HepG2 (cell line): ENCODE data around the gene CSTB. TPM values are rescaled to one million over a fixed set of nuclear protein-coding genes. Genes with fewer than 3 reads are reported as not detected.

Experiments used
- BATF2 ChIP-seq: sonication (generic); formaldehyde crosslinking; IDR thresholded peaks from 2 replicates; pipeline ENCODE4 v1.8.0; 2022; ENCODE audit warnings: mild to moderate bottlenecking, missing genetic modification reagents, moderate library complexity
- DMAP1 ChIP-seq: IDR thresholded peaks from 2 replicates; pipeline ENCODE4 v1.6.1; 2016
- DR1 ChIP-seq: sonication (generic); formaldehyde crosslinking; IDR thresholded peaks from 2 replicates; pipeline ENCODE4 v1.8.0; 2021; ENCODE audit warnings: mild to moderate bottlenecking, missing genetic modification reagents, inconsistent platforms
- EZH2 ChIP-seq: conservative IDR thresholded peaks from 2 replicates; pipeline ENCODE4 v1.6.1; 2012; ENCODE audit warnings: mild to moderate bottlenecking, low read depth, low read length, moderate library complexity
- HMGXB3 ChIP-seq: sonication (generic); formaldehyde crosslinking; IDR thresholded peaks from 2 replicates; pipeline ENCODE4 v1.4.0; 2020; ENCODE audit warnings: missing genetic modification reagents, borderline replicate concordance
- HNRNPL ChIP-seq: fragments of 200-400 bp; formaldehyde crosslinking; IDR thresholded peaks from 2 replicates; pipeline ENCODE4 v1.6.1; 2017; ENCODE audit warnings: mild to moderate bottlenecking, low read depth, low read length
- IRF9 ChIP-seq: sonication (generic); formaldehyde crosslinking; IDR thresholded peaks from 2 replicates; pipeline ENCODE4 v1.8.0; 2022; ENCODE audit warnings: missing genetic modification reagents, mild to moderate bottlenecking, borderline replicate concordance
- KLF16 ChIP-seq, 2 experiments: sonication (generic) in 1 of 2; formaldehyde crosslinking in 1 of 2; IDR thresholded peaks; 2 replicates each; pipeline versions ENCODE4 v1.6.1 to v1.8.0; 2016 to 2023; ENCODE audit warnings: missing genetic modification reagents in 2 of 2, missing compliant biosample characterization in 1 of 2
- MLLT10 ChIP-seq: sonication (generic); formaldehyde crosslinking; IDR thresholded peaks from 2 replicates; pipeline ENCODE4 v1.4.0; 2020; ENCODE audit warnings: missing genetic modification reagents
- SIX1 ChIP-seq: sonication (generic); formaldehyde crosslinking; IDR thresholded peaks from 2 replicates; pipeline ENCODE4 v1.4.0; 2020; ENCODE audit warnings: missing genetic modification reagents, borderline replicate concordance
- SRSF9 ChIP-seq: fragments of 200-400 bp; formaldehyde crosslinking; IDR thresholded peaks from 2 replicates; pipeline ENCODE4 v1.6.1; 2018; ENCODE audit warnings: borderline replicate concordance, mild to moderate bottlenecking, low read depth, low read length; ENCODE audit not compliant: insufficient read depth, poor library complexity, severe bottlenecking
- TARDBP ChIP-seq: sonication (generic); formaldehyde crosslinking; IDR thresholded peaks from 2 replicates; pipeline ENCODE4 v1.8.0; 2022; ENCODE audit warnings: mild to moderate bottlenecking, missing genetic modification reagents
- ZBTB49 ChIP-seq: sonication (generic); formaldehyde crosslinking; IDR thresholded peaks from 2 replicates; pipeline ENCODE4 v1.4.0; 2020; ENCODE audit warnings: missing genetic modification reagents, borderline replicate concordance
- ZNF614 ChIP-seq: IDR thresholded peaks from 2 replicates; pipeline ENCODE4 v1.6.1; 2018; ENCODE audit warnings: missing biosample characterization, missing genetic modification reagents, inconsistent platforms, borderline replicate concordance
- ZNF704 ChIP-seq: sonication (generic); formaldehyde crosslinking; IDR thresholded peaks from 2 replicates; pipeline ENCODE4 v1.8.1; 2023; ENCODE audit warnings: mild to moderate bottlenecking, inconsistent platforms, moderate library complexity, missing genetic modification reagents, borderline replicate concordance
- ZSCAN31 ChIP-seq: sonication (generic); formaldehyde crosslinking; IDR thresholded peaks from 2 replicates; pipeline ENCODE4 v1.5.0; 2020; ENCODE audit warnings: low read depth, mild to moderate bottlenecking, missing genetic modification reagents
- polyA plus RNA-seq, 8 experiments: library from polyadenylated mRNA; depleted of rRNA in 3 of 8; stranded (reverse) in 7 of 8; unstranded in 1 of 8; fragments of >200 nt; fragmentation: Illumina TruSeq in 4 of 8; extraction: Trizol in 4 of 8; gene quantifications; 2 replicates each; pipeline versions ENCODE4 v1.2.1 to v1.2.3, GENCODE V29; 2011 to 2016; ENCODE audit warnings: low read depth in 4 of 8, missing spikeins in 1 of 8, mixed read lengths in 1 of 8; ENCODE audit not compliant: insufficient read depth in 1 of 8
- total RNA-seq, 5 experiments: library from RNA; depleted of rRNA; stranded (reverse); fragments of >200 nt; fragmentation: Illumina TruSeq; extraction: Trizol; gene quantifications; 2 replicates each; pipeline ENCODE4 v1.2.3, GENCODE V29; 2016; ENCODE audit warnings: low read depth in 1 of 5

CSTB gene
- total and polyA plus RNA-seq, 2 of the 13 experiments (the other 11 are each of a cell fraction or from before 2014, with no cell fraction given) = 11.7 to 94.1 TPM

- no peak for TF ChIP-seq ZNF614 (CRISPR knock-in tag)
- no peak for TF ChIP-seq MLLT10 (CRISPR knock-in tag)
- peak in 1 of 2 experiments; percentile 70; a peak in 2 of 4 replicates for TF ChIP-seq KLF16 (CRISPR knock-in tag; IDR thresholded peaks at IDR 0.05)
- TF ChIP-seq SIX1 (CRISPR knock-in tag) = no peak
- TF ChIP-seq BATF2 (CRISPR knock-in tag) = peak; percentile 27
- no peak for TF ChIP-seq TARDBP
- no peak for TF ChIP-seq HMGXB3 (CRISPR knock-in tag)
- TF ChIP-seq IRF9 (CRISPR knock-in tag) = peak; percentile 37; the same call in 1 of the 2 replicates
- TF ChIP-seq ZBTB49 (CRISPR knock-in tag) = no peak
- no peak for TF ChIP-seq ZNF704 (CRISPR knock-in tag)
- no peak for TF ChIP-seq HNRNPL
- 0 out of 2 replicates have a peak, but pooled peaks have one; percentile 39 for TF ChIP-seq ZSCAN31
- TF ChIP-seq EZH2 = no peak
- TF ChIP-seq SRSF9 = no peak
- peak; percentile 73; the same call in 1 of the 2 replicates for TF ChIP-seq DMAP1 (CRISPR knock-in tag)
- TF ChIP-seq DR1 (CRISPR knock-in tag) = peak; percentile 71; the same call in 1 of the 2 replicates
These were observed at the start of gene CSTB (continued) for GRCh38 chr21:43775795-43776430.
